ENCODE data around the gene MDGA2.

The MDGA2 gene

GRCh38 chr14:47557894-47558293, 117.5 kb downstream of the MDGA2 start:
- no peaks in the 10 kb centered on the region for H3K9me3 ChIP-seq (ENCODE audit: insufficient read depth, low read length, severe bottlenecking)

GRCh38 chr14:47555333-47555732, 120.1 kb downstream of the MDGA2 start:
- H3K9ac ChIP-seq (ENCODE audit: low read depth, low read length) = no peak overlapping the region
- H2AFZ ChIP-seq (ENCODE audit: low read depth, low read length) = no peak overlapping the region
- no peaks in the 10 kb centered on the region for H3K27me3 ChIP-seq (ENCODE audit: insufficient read depth, low read length, poor library complexity)
- no peaks in the 10 kb centered on the region for H3K9me3 ChIP-seq (ENCODE audit: insufficient read depth, low read length, severe bottlenecking)
- H3K4me1 ChIP-seq (ENCODE audit: insufficient read depth, low read length) = no peaks in the 10 kb centered on the region
- no peaks in the 10 kb centered on the region for H3K79me2 ChIP-seq (ENCODE audit: insufficient read depth, low read length)
- H3K4me2 ChIP-seq (ENCODE audit: insufficient read depth, low read length) = no peak overlapping the region
- TF ChIP-seq EZH2 (IDR thresholded peaks at IDR 0.05; ENCODE audit: borderline replicate concordance, low read depth, low read length, severe bottlenecking) = no peak
- no peak for TF ChIP-seq CTCF (IDR thresholded peaks at IDR 0.05; ENCODE audit: borderline replicate concordance, extremely low read depth, low read length, poor library complexity, severe bottlenecking)
- H4K20me1 ChIP-seq (ENCODE audit: insufficient read depth, low read length) = no peaks in the 10 kb centered on the region
- H3K36me3 ChIP-seq (ENCODE audit: insufficient read depth, low read length) = no peaks in the 10 kb centered on the region
- no peak for ATAC-seq (ENCODE audit: insufficient read depth, low read depth)
- no peak overlapping the region for H3K27ac ChIP-seq (ENCODE audit: low read length)
- DNase-seq = no peak
- no peak overlapping the region for H3K4me3 ChIP-seq (ENCODE audit: low read depth in 1 of 2, low read length in 2 of 2)

More at GRCh38 chr14:47557894-47558293, 117.5 kb downstream of the MDGA2 start:
- TF ChIP-seq EZH2 (IDR thresholded peaks at IDR 0.05; ENCODE audit: borderline replicate concordance, low read depth, low read length, severe bottlenecking) = no peak
- TF ChIP-seq CTCF (IDR thresholded peaks at IDR 0.05; ENCODE audit: borderline replicate concordance, extremely low read depth, low read length, poor library complexity, severe bottlenecking) = no peak
- Histone ChIP-seq H3K36me3 (ENCODE audit: insufficient read depth, low read length) (no peaks in the 10 kb centered on the region), H3K4me2 (ENCODE audit: insufficient read depth, low read length) (no peak overlapping the region), H4K20me1 (ENCODE audit: insufficient read depth, low read length) (no peaks in the 10 kb centered on the region), H3K79me2 (ENCODE audit: insufficient read depth, low read length) (no peaks in the 10 kb centered on the region), H3K27ac (ENCODE audit: low read length) (no peak overlapping the region), H3K4me1 (ENCODE audit: insufficient read depth, low read length) (no peaks in the 10 kb centered on the region), H2AFZ (ENCODE audit: low read depth, low read length) (no peak overlapping the region), H3K9ac (ENCODE audit: low read depth, low read length) (no peak overlapping the region), H3K27me3 (ENCODE audit: insufficient read depth, low read length, poor library complexity) (no peaks in the 10 kb centered on the region), H3K4me3 (ENCODE audit: low read depth in 1 of 2, low read length in 2 of 2) (no peak overlapping the region)
- ATAC-seq (ENCODE audit: insufficient read depth, low read depth) = no peak
- no peak for DNase-seq

- DNase-seq (no peak), ATAC-seq (ENCODE audit: insufficient read depth, low read depth) (no peak)
- Histone ChIP-seq H3K27ac (ENCODE audit: low read length) (no peak overlapping the region), H4K20me1 (ENCODE audit: insufficient read depth, low read length) (no peaks in the 10 kb centered on the region), H2AFZ (ENCODE audit: low read depth, low read length) (no peak overlapping the region), H3K4me2 (ENCODE audit: insufficient read depth, low read length) (no peak overlapping the region), H3K9ac (ENCODE audit: low read depth, low read length) (no peak overlapping the region), H3K36me3 (ENCODE audit: insufficient read depth, low read length) (no peaks in the 10 kb centered on the region), H3K79me2 (ENCODE audit: insufficient read depth, low read length) (no peaks in the 10 kb centered on the region), H3K9me3 (ENCODE audit: insufficient read depth, low read length, severe bottlenecking) (no peaks in the 10 kb centered on the region), H3K27me3 (ENCODE audit: insufficient read depth, low read length, poor library complexity) (no peaks in the 10 kb centered on the region), H3K4me1 (ENCODE audit: insufficient read depth, low read length) (no peaks in the 10 kb centered on the region), H3K4me3 (ENCODE audit: low read depth in 1 of 2, low read length in 2 of 2) (no peak overlapping the region)
- TF ChIP-seq CTCF (IDR thresholded peaks at IDR 0.05; ENCODE audit: borderline replicate concordance, extremely low read depth, low read length, poor library complexity, severe bottlenecking) (no peak), EZH2 (IDR thresholded peaks at IDR 0.05; ENCODE audit: borderline replicate concordance, low read depth, low read length, severe bottlenecking) (no peak)
Measured at GRCh38 chr14:47549886-47550285, 125.5 kb downstream of the MDGA2 start.

GRCh38 chr14:47543459-47543858, 131.9 kb downstream of the MDGA2 start:
- no peak overlapping the region for H2AFZ ChIP-seq (ENCODE audit: low read depth, low read length)
- DNase-seq (no peak), ATAC-seq (ENCODE audit: insufficient read depth, low read depth) (no peak)
- TF ChIP-seq EZH2 (IDR thresholded peaks at IDR 0.05; ENCODE audit: borderline replicate concordance, low read depth, low read length, severe bottlenecking) = no peak
- H3K9me3 ChIP-seq (ENCODE audit: insufficient read depth, low read length, severe bottlenecking) = no peaks in the 10 kb centered on the region
- H3K36me3 ChIP-seq (ENCODE audit: insufficient read depth, low read length) = no peaks in the 10 kb centered on the region
- H3K4me2 ChIP-seq (ENCODE audit: insufficient read depth, low read length) = no peak overlapping the region
- H3K79me2 ChIP-seq (ENCODE audit: insufficient read depth, low read length) = no peaks in the 10 kb centered on the region
- H3K9ac ChIP-seq (ENCODE audit: low read depth, low read length) = no peak overlapping the region
- no peak overlapping the region for H3K27ac ChIP-seq (ENCODE audit: low read length)
- no peaks in the 10 kb centered on the region for H3K4me1 ChIP-seq (ENCODE audit: insufficient read depth, low read length)
- H3K27me3 ChIP-seq (ENCODE audit: insufficient read depth, low read length, poor library complexity) = no peaks in the 10 kb centered on the region
- no peak overlapping the region for H3K4me3 ChIP-seq (ENCODE audit: low read depth in 1 of 2, low read length in 2 of 2)
- no peaks in the 10 kb centered on the region for H4K20me1 ChIP-seq (ENCODE audit: insufficient read depth, low read length)
